CD14-positive monocyte (primary cell): ENCODE measurements around the gene TRIP6. TPM values are rescaled to one million over a fixed set of nuclear protein-coding genes. Genes with fewer than 3 reads are reported as not detected.

ENCODE experiments used
- DNase-seq, 3 donors: peaks; one replicate each; pipeline ENCODE4 v3.0.0-alpha.2; 2011 to 2022
- H2AFZ ChIP-seq: 2 replicates; pipeline ENCODE4 v1.6.0; 2012; ENCODE audit warnings: mild to moderate bottlenecking, low read depth, low read length, inconsistent platforms; ENCODE audit not compliant: insufficient read depth, poor library complexity, severe bottlenecking
- H3K27ac ChIP-seq, 2 donors: 1 replicate in 1 of 2; 2 replicates in 1 of 2; pipeline ENCODE4 v1.5.1; 2012 to 2013; ENCODE audit warnings: low read length in 2 of 2, control low read depth in 1 of 2, inconsistent platforms in 1 of 2, low read depth in 1 of 2, mild to moderate bottlenecking in 1 of 2
- H3K27me3 ChIP-seq, 2 donors: one replicate each; pipeline versions ENCODE4 v1.6.0 to v1.6.1; 2011 to 2013; ENCODE audit warnings: low read length in 2 of 2; ENCODE audit not compliant: control insufficient read depth in 2 of 2, insufficient read depth in 2 of 2
- H3K36me3 ChIP-seq, 2 donors: replicated peaks in 1 of 2; 1 replicate in 1 of 2; 2 replicates in 1 of 2; pipeline versions ENCODE4 v1.5.1 to v1.6.1; 2012 to 2013; ENCODE audit warnings: low read length in 2 of 2, control low read depth in 1 of 2, inconsistent platforms in 1 of 2, mild to moderate bottlenecking in 1 of 2; ENCODE audit not compliant: insufficient read depth in 2 of 2, control insufficient read depth in 1 of 2
- H3K4me1 ChIP-seq, 2 donors: 1 replicate in 1 of 2; 2 replicates in 1 of 2; pipeline versions ENCODE4 v1.5.1 to v1.6.1; 2012 to 2013; ENCODE audit warnings: low read length in 2 of 2, control low read depth in 1 of 2, inconsistent platforms in 1 of 2, mild to moderate bottlenecking in 1 of 2, moderate library complexity in 1 of 2; ENCODE audit not compliant: insufficient read depth in 2 of 2, control insufficient read depth in 1 of 2
- H3K4me2 ChIP-seq: replicated peaks from 2 replicates; pipeline ENCODE3; 2012; ENCODE audit warnings: low read length, moderate library complexity, mild to moderate bottlenecking; ENCODE audit not compliant: poor library complexity, severe bottlenecking; ENCODE audit errors: extremely low read depth
- H3K4me3 ChIP-seq, 3 experiments: fragments of 200-600 bp in 1 of 3; sonication (generic) in 1 of 3; replicated peaks in 1 of 3; 1 replicate in 2 of 3; 2 replicates in 1 of 3; pipeline ENCODE4 v1.5.1; 2011 to 2013; ENCODE audit warnings: low read length in 3 of 3, mild to moderate bottlenecking in 3 of 3, control low read depth in 2 of 3, low read depth in 2 of 3, inconsistent platforms in 1 of 3, moderate library complexity in 1 of 3
- H3K79me2 ChIP-seq: 2 replicates; pipeline ENCODE4 v1.6.0; 2012; ENCODE audit warnings: mild to moderate bottlenecking, control low read depth, inconsistent platforms, low read length, moderate library complexity; ENCODE audit not compliant: insufficient read depth
- H3K9ac ChIP-seq: 2 replicates; pipeline ENCODE4 v1.6.0; 2017; ENCODE audit warnings: low read length, mild to moderate bottlenecking; ENCODE audit not compliant: insufficient read depth, poor library complexity, severe bottlenecking
- H3K9me3 ChIP-seq, 2 donors: replicated peaks in 1 of 2; 1 replicate in 1 of 2; 2 replicates in 1 of 2; pipeline versions ENCODE4 v1.5.1 to v1.6.1; 2012 to 2013; ENCODE audit warnings: low read length in 2 of 2, control low read depth in 1 of 2; ENCODE audit not compliant: control insufficient read depth in 1 of 2, insufficient read depth in 1 of 2
- H4K20me1 ChIP-seq: 2 replicates; pipeline ENCODE4 v1.6.0; 2012; ENCODE audit warnings: mild to moderate bottlenecking, low read length, control low read depth, moderate library complexity; ENCODE audit not compliant: insufficient read depth
- H3K27ac Mint-ChIP-seq, 7 donors: one replicate each; pipeline ENCODE4 v1.8.0; 2020; ENCODE audit warnings: mild to moderate bottlenecking in 7 of 7, mixed read lengths in 7 of 7, moderate library complexity in 6 of 7, inconsistent platforms in 2 of 7
- H3K27me3 Mint-ChIP-seq, 3 donors: one replicate each; pipeline ENCODE4 v1.8.0; 2021 to 2022; ENCODE audit warnings: low read depth in 3 of 3, mild to moderate bottlenecking in 3 of 3, mixed read lengths in 3 of 3, moderate library complexity in 3 of 3, inconsistent platforms in 1 of 3
- H3K36me3 Mint-ChIP-seq, 2 donors: one replicate each; pipeline ENCODE4 v1.8.0; 2020; ENCODE audit warnings: mixed read lengths in 2 of 2, inconsistent platforms in 1 of 2, mild to moderate bottlenecking in 1 of 2
- H3K4me1 Mint-ChIP-seq: one replicate; pipeline ENCODE4 v1.8.0; 2020; ENCODE audit warnings: mild to moderate bottlenecking, mixed read lengths
- H3K4me3 Mint-ChIP-seq, 2 donors: one replicate each; pipeline ENCODE4 v1.8.0; 2020; ENCODE audit warnings: mild to moderate bottlenecking in 2 of 2, mixed read lengths in 2 of 2, moderate library complexity in 1 of 2
- H3K9me3 Mint-ChIP-seq, 7 donors: one replicate each; pipeline ENCODE4 v1.8.0; 2020 to 2022; ENCODE audit warnings: mixed read lengths in 7 of 7, mild to moderate bottlenecking in 6 of 7, moderate library complexity in 6 of 7, inconsistent platforms in 2 of 7
- WGBS: methylation state at CpG from one replicate; pipeline ENCODE4 v1.1.5; 2013; ENCODE audit warnings: missing lambda C conversion rate; ENCODE audit not compliant: insufficient coverage; 5-methylcytosine and 5-hydroxymethylcytosine counted together
- intact Hi-C, 2 donors: fragments of 100-400 bp; cut with micrococcal nuclease; formaldehyde crosslinking; loops; one replicate each; pipeline versions ENCODE4 v1.15.0 to v1.15.1; 2023
- polyA plus RNA-seq, 3 donors: library from polyadenylated mRNA; depleted of rRNA in 1 of 3; unstranded in 2 of 3; stranded (reverse) in 1 of 3; fragments of 300-500 nt in 2 of 3; fragments of >200 nt in 1 of 3; fragmentation: Illumina TruSeq in 2 of 3; gene quantifications; 1 replicate in 2 of 3; 2 replicates in 1 of 3; pipeline ENCODE4 v1.2.3, GENCODE V29; 2012 to 2021
- TF ChIP-seq, protein P1 (sequence below): fragments of 200-600 bp; IDR thresholded peaks from one replicate; pipeline ENCODE4 v1.8.0; 2022; ENCODE audit warnings: antibody characterized with exemption, mild to moderate bottlenecking

The TRIP6 gene
- polyA plus RNA-seq, 3 donors: 1.9 to 5.9 (median 5.8) TPM

DNA sequence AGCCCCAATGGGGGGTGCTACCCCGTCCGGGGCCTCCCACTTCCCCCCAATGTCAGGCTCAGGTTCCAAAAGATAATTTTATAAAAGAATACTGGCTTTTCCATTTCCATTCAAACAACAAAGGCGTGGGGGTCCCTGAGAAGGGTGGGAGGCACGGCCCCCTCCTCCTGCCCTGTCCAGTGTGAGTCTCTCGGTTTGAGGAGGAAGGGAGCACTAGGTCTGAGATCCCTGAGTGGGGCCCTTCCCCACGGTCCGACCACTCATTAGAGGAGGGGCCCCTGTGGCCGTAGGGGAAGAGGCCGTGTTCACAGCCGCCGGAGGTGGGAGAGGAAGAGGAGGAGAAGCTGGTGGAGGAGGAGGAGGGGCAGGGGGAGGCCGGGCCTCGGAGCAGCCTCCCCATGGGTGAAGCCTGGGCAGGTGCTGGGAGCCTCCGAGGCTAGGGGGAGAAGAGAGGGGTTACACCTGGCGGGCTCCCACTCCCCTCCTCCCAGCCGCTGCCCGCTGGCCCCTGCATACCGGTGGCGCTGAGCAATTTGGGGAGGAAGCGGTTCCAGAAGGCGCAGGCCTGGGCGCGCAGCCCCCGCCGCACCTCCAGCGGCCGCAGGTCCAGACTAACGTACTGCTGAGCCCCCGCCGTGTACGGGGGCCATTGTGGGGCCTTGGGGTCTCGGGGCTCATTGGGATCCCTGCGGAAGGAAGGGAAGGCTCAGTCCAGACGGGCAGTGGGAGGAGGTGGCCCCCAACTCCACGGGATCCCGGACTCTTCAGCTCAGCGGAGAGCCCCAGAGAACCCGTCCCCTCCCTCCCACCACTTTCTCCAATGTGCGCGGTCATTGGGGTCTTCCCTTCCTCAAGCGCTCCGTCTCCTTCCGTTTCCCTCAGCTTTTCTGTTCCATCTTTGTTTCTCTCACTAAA is 23.7 kb downstream of the TRIP6 start:
- H3K4me1 ChIP-seq: peaks cover 55 to 63% of the 10 kb centered on the region in 2 donors
- intact Hi-C loops: no loop called here
- peaks cover 0 to 8% of the 10 kb centered on the region in 2 donors for H3K9me3 ChIP-seq
- H3K36me3 ChIP-seq: peaks cover 11 to 17% of the 10 kb centered on the region in 2 donors
- H3K79me2 ChIP-seq: peaks cover 12% of the 10 kb centered on the region
- TF ChIP-seq, protein P1, sequence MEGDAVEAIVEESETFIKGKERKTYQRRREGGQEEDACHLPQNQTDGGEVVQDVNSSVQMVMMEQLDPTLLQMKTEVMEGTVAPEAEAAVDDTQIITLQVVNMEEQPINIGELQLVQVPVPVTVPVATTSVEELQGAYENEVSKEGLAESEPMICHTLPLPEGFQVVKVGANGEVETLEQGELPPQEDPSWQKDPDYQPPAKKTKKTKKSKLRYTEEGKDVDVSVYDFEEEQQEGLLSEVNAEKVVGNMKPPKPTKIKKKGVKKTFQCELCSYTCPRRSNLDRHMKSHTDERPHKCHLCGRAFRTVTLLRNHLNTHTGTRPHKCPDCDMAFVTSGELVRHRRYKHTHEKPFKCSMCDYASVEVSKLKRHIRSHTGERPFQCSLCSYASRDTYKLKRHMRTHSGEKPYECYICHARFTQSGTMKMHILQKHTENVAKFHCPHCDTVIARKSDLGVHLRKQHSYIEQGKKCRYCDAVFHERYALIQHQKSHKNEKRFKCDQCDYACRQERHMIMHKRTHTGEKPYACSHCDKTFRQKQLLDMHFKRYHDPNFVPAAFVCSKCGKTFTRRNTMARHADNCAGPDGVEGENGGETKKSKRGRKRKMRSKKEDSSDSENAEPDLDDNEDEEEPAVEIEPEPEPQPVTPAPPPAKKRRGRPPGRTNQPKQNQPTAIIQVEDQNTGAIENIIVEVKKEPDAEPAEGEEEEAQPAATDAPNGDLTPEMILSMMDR: no peak
- 9% methylated on average over 30 of the region's 43 CpGs for WGBS
- Mint-ChIP-seq H3K36me3 (peaks cover 29 to 39% of the 10 kb centered on the region in 2 donors), H3K4me1 (peaks cover 47% of the 10 kb centered on the region), H3K27ac (peak overlapping the region in 1 of 7 donors; percentile 57), H3K9me3 (peaks cover 0 to 13% (median 9%) of the 10 kb centered on the region in 7 donors), H3K27me3 (peaks cover 37 to 60% (median 54%) of the 10 kb centered on the region in 3 donors), H3K4me3 (peak overlapping the region; percentile 83 to 96)
- DNase-seq: no peak
- H3K4me3 ChIP-seq: peak overlapping the region; percentile 43 to 81 (median 54)
- H3K27ac ChIP-seq: no peak overlapping the region
- H3K9ac ChIP-seq: no peak overlapping the region
- H3K27me3 ChIP-seq: peaks cover 22 to 54% of the 10 kb centered on the region in 2 donors
- peak overlapping the region; percentile 97 for H3K4me2 ChIP-seq
- peak overlapping the region; percentile 89 for H2AFZ ChIP-seq
- peaks cover 14% of the 10 kb centered on the region for H4K20me1 ChIP-seq

DNA sequence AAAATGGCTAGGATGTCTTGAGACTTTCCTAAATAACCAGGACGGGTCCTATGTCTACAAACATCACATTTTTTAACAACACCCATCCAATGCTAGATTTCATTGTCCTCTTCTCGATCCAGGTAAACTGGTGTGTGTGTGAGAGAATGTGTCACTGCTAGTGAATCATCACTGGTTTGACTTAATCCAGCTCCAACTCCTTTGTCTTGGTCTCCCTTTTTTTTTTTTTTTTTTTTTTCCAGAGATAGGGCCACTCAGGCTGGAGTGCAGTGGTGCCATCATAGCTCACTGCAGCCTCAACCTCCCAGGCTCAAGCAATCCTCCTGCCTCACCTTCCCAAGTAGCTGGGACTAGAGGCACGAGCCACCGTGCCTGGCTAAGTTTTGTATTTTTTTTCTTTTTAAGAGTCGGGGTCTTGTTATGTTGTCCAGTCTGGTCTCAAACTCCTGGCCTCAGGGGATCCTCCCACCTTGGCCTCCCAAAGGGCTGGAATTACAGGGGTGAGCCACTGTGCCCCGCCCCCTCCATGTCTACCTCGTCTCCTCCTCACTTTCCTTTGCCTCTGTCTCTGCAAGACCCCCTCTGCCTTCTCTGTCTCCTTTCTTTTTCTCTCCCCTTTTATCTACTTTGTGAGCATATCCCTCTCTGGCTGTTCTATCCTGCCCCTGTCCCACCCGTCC is 24.5 kb downstream of the TRIP6 start:
- Mint-ChIP-seq H3K27ac (peak overlapping the region in 1 of 7 donors; percentile 50), H3K27me3 (peaks cover 43 to 68% (median 58%) of the 10 kb centered on the region in 3 donors), H3K4me3 (peak overlapping the region in 1 of 2 donors; percentile 96), H3K36me3 (peaks cover 27 to 36% of the 10 kb centered on the region in 2 donors), H3K9me3 (peaks cover 0 to 19% (median 15%) of the 10 kb centered on the region in 7 donors), H3K4me1 (peaks cover 45% of the 10 kb centered on the region)
- H3K9me3 ChIP-seq: peaks cover 0 to 13% of the 10 kb centered on the region in 2 donors
- H3K4me3 ChIP-seq: no peak overlapping the region
- TF ChIP-seq, protein P1: no peak
- DNase-seq: no peak
- no peak overlapping the region for H3K9ac ChIP-seq
- peaks cover 55 to 63% of the 10 kb centered on the region in 2 donors for H3K4me1 ChIP-seq
- 97% methylated on average over 4 of the region's 8 CpGs for WGBS
- H2AFZ ChIP-seq: no peak overlapping the region
- H3K27me3 ChIP-seq: peaks cover 28 to 62% of the 10 kb centered on the region in 2 donors
- H4K20me1 ChIP-seq: peaks cover 12% of the 10 kb centered on the region
- intact Hi-C loops: no loop called here
- no peak overlapping the region for H3K4me2 ChIP-seq
- H3K79me2 ChIP-seq: peaks cover 12% of the 10 kb centered on the region
- H3K27ac ChIP-seq: no peak overlapping the region
- H3K36me3 ChIP-seq: peaks cover 3 to 9% of the 10 kb centered on the region in 2 donors
